DOHH2 (cell line): ENCODE results near the gene SLC26A1.

ENCODE experiments used
- CTCF ChIP-seq: fragments of 200-600 bp; sonication (generic); IDR thresholded peaks from one replicate; pipeline ENCODE4 v1.5.1; 2014; ENCODE audit warnings: antibody characterized with exemption, mild to moderate bottlenecking, low read depth, low read length; ENCODE audit not compliant: poor library complexity, severe bottlenecking
- EZH2phosphoT487 ChIP-seq: fragments of 200-600 bp; sonication (generic); IDR thresholded peaks from 2 replicates; pipeline ENCODE4 v1.6.1; 2017; ENCODE audit warnings: borderline replicate concordance, mild to moderate bottlenecking, antibody characterized with exemption, low read length, moderate library complexity, mixed read lengths

- TF ChIP-seq CTCF (no peak), EZH2phosphoT487 (no peak)
These were observed 7.9 kb downstream of the SLC26A1 start for GRCh38 chr4:985123-985830.
